ENCODE results near the gene BMP8B. TPM values are rescaled to one million over a fixed set of nuclear protein-coding genes. Genes with fewer than 3 reads are reported as not detected.
"Not testable (repeated sequence)": the region's sequence is repeated elsewhere in the genome, so short reads cannot be mapped to it uniquely, and the experiment has no call there.

The BMP8B gene
- total and polyA plus RNA-seq, 2 donors (not counting 1 experiment from before 2014, with no cell fraction given): 0.01 TPM; not detected in 1

DNA sequence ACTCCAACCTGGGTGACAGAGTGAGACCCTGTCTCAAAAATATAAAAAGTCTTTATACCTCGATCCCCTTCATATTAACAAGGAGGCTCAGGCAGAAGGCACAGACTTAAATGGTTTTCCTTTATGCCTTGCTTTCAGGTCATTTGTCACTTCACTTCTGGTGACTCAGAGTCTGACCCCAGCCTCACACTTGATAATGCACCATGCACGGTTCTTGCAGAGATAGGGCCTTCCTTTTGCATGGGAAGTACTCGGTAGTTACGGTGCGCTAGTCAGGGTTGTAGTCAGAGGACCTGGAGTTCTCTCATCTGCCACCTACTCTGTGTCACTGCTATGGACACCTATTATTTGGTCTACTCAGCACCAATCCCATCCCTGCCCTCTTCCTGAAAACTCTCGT, 43.6 kb upstream of the BMP8B start:
- no peak overlapping the region for H3K27ac ChIP-seq (ENCODE audit: insufficient read depth, low read length)
- no peaks in the 10 kb centered on the region for H3K9me3 ChIP-seq (ENCODE audit: control insufficient read depth, insufficient read depth, low read depth, low read length)
- TF ChIP-seq CTCF (conservative IDR thresholded peaks at IDR 0.05 in 1 of 2, IDR thresholded peaks at IDR 0.05 in 1 of 2; ENCODE audit: low read depth in 1 of 2, low read length in 2 of 2): no peak
- TF ChIP-seq EZH2 (IDR thresholded peaks at IDR 0.05; ENCODE audit: low read length, missing control alignments): no peak
- H3K9ac ChIP-seq (ENCODE audit: insufficient read depth, low read length): no peak overlapping the region
- no peaks in the 10 kb centered on the region for H3K4me1 ChIP-seq (ENCODE audit: control insufficient read depth, extremely low read depth, insufficient read depth, low read length)
- H3K36me3 ChIP-seq (ENCODE audit: control insufficient read depth, insufficient read depth, low read length): no peaks in the 10 kb centered on the region
- H3K4me3 ChIP-seq (replicated peaks in 1 of 4; ENCODE audit: control extremely low read depth in 1 of 4, insufficient read depth in 1 of 4, low read depth in 3 of 4, low read length in 4 of 4): no peak overlapping the region
- no peaks in the 10 kb centered on the region for H4K20me1 ChIP-seq (ENCODE audit: control insufficient read depth, extremely low read depth, insufficient read depth, low read length)
- peaks cover 3% of the 10 kb centered on the region for H3K27me3 ChIP-seq (ENCODE audit: control insufficient read depth, insufficient read depth, low read length)
- no peak overlapping the region for H2AFZ ChIP-seq (ENCODE audit: low read length)
- H3K79me2 ChIP-seq (ENCODE audit: control insufficient read depth, insufficient read depth, low read length): no peaks in the 10 kb centered on the region
- H3K4me2 ChIP-seq (ENCODE audit: extremely low read depth, insufficient read depth, low read length): no peak overlapping the region
- DNase-seq (ENCODE audit: low read depth in 2 of 2): no peak

- TF ChIP-seq EZH2 (IDR thresholded peaks at IDR 0.05; ENCODE audit: low read length, missing control alignments): no peak
- no peak for TF ChIP-seq CTCF (conservative IDR thresholded peaks at IDR 0.05 in 1 of 2, IDR thresholded peaks at IDR 0.05 in 1 of 2; ENCODE audit: low read depth in 1 of 2, low read length in 2 of 2)
- DNase-seq (ENCODE audit: low read depth in 2 of 2): peak in 1 of 2 donors; percentile 50
- Histone ChIP-seq H3K4me1 (ENCODE audit: control insufficient read depth, extremely low read depth, insufficient read depth, low read length) (no peaks in the 10 kb centered on the region), H3K36me3 (ENCODE audit: control insufficient read depth, insufficient read depth, low read length) (no peaks in the 10 kb centered on the region), H2AFZ (ENCODE audit: low read length) (no peak overlapping the region), H3K9ac (ENCODE audit: insufficient read depth, low read length) (no peak overlapping the region), H3K79me2 (ENCODE audit: control insufficient read depth, insufficient read depth, low read length) (no peaks in the 10 kb centered on the region), H3K9me3 (ENCODE audit: control insufficient read depth, insufficient read depth, low read depth, low read length) (no peaks in the 10 kb centered on the region), H3K4me2 (ENCODE audit: extremely low read depth, insufficient read depth, low read length) (no peak overlapping the region), H3K27me3 (ENCODE audit: control insufficient read depth, insufficient read depth, low read length) (peaks cover 3% of the 10 kb centered on the region), H3K4me3 (replicated peaks in 1 of 4; ENCODE audit: control extremely low read depth in 1 of 4, insufficient read depth in 1 of 4, low read depth in 3 of 4, low read length in 4 of 4) (no peak overlapping the region), H3K27ac (ENCODE audit: insufficient read depth, low read length) (no peak overlapping the region), H4K20me1 (ENCODE audit: control insufficient read depth, extremely low read depth, insufficient read depth, low read length) (no peaks in the 10 kb centered on the region)
Measured at GRCh38 chr1:39829791-39830533, 41.3 kb upstream of the BMP8B start.

DNA sequence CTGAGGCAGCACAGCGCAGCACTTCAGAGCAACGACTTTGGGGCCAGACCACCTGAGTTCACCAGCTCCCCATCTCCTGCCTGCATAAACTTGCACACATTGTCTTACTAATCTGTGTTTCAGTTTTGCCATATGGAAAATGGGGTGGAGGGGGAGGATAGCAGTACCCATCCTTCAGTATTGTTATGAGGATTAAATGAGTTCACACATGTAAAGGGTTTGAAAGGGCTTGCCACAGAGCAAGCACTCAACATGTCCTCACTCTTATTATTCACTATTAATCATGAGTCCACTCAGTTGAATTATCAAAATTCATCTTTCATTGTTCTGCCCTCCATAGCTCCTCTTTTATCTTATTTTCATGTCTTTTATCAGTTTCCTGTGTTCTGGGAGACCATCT, 40.1 kb upstream of the BMP8B start:
- Histone ChIP-seq H3K36me3 (ENCODE audit: control insufficient read depth, insufficient read depth, low read length) (no peaks in the 10 kb centered on the region), H3K4me2 (ENCODE audit: extremely low read depth, insufficient read depth, low read length) (no peak overlapping the region), H3K27me3 (ENCODE audit: control insufficient read depth, insufficient read depth, low read length) (peaks cover 8% of the 10 kb centered on the region), H3K9ac (ENCODE audit: insufficient read depth, low read length) (no peak overlapping the region), H4K20me1 (ENCODE audit: control insufficient read depth, extremely low read depth, insufficient read depth, low read length) (no peaks in the 10 kb centered on the region), H2AFZ (ENCODE audit: low read length) (no peak overlapping the region), H3K4me1 (ENCODE audit: control insufficient read depth, extremely low read depth, insufficient read depth, low read length) (no peaks in the 10 kb centered on the region), H3K27ac (ENCODE audit: insufficient read depth, low read length) (no peak overlapping the region), H3K79me2 (ENCODE audit: control insufficient read depth, insufficient read depth, low read length) (no peaks in the 10 kb centered on the region), H3K4me3 (replicated peaks in 1 of 4; ENCODE audit: control extremely low read depth in 1 of 4, insufficient read depth in 1 of 4, low read depth in 3 of 4, low read length in 4 of 4) (no peak overlapping the region), H3K9me3 (ENCODE audit: control insufficient read depth, insufficient read depth, low read depth, low read length) (no peaks in the 10 kb centered on the region)
- TF ChIP-seq EZH2 (IDR thresholded peaks at IDR 0.05; ENCODE audit: low read length, missing control alignments) (no peak), CTCF (conservative IDR thresholded peaks at IDR 0.05 in 1 of 2, IDR thresholded peaks at IDR 0.05 in 1 of 2; ENCODE audit: low read depth in 1 of 2, low read length in 2 of 2) (no peak)
- no peak for DNase-seq (ENCODE audit: low read depth in 2 of 2)

- not testable (repeated sequence) for H3K27me3 ChIP-seq (ENCODE audit: control insufficient read depth, insufficient read depth, low read length); H2AFZ ChIP-seq (ENCODE audit: low read length); DNase-seq (ENCODE audit: low read depth in 2 of 2); H3K9me3 ChIP-seq (ENCODE audit: control insufficient read depth, insufficient read depth, low read depth, low read length); H3K4me2 ChIP-seq (ENCODE audit: extremely low read depth, insufficient read depth, low read length); H3K4me1 ChIP-seq (ENCODE audit: control insufficient read depth, extremely low read depth, insufficient read depth, low read length); H3K9ac ChIP-seq (ENCODE audit: insufficient read depth, low read length); H4K20me1 ChIP-seq (ENCODE audit: control insufficient read depth, extremely low read depth, insufficient read depth, low read length); H3K79me2 ChIP-seq (ENCODE audit: control insufficient read depth, insufficient read depth, low read length); H3K4me3 ChIP-seq (replicated peaks in 1 of 4; ENCODE audit: control extremely low read depth in 1 of 4, insufficient read depth in 1 of 4, low read depth in 3 of 4, low read length in 4 of 4); H3K27ac ChIP-seq (ENCODE audit: insufficient read depth, low read length); H3K36me3 ChIP-seq (ENCODE audit: control insufficient read depth, insufficient read depth, low read length)
Measured at GRCh38 chr1:39828255-39828654, 39.6 kb upstream of the BMP8B start.

Data from fibroblast of lung (primary cell).